Activated CD8-positive, alpha-beta memory T cell treated with anti-CD3 and anti-CD28 coated beads, Interleukin-2, amount 50 U/mL, for 4 hours (primary cell): Measurements from ENCODE around the gene CAPN2.
"Not testable (repeated sequence)": the region's sequence is repeated elsewhere in the genome, so short reads cannot be mapped to it uniquely, and the experiment has no call there.

Source experiments
- DNase-seq: peaks from one replicate; pipeline ENCODE4 v3.0.0-alpha.2; 2020

The CAPN2 gene

DNA sequence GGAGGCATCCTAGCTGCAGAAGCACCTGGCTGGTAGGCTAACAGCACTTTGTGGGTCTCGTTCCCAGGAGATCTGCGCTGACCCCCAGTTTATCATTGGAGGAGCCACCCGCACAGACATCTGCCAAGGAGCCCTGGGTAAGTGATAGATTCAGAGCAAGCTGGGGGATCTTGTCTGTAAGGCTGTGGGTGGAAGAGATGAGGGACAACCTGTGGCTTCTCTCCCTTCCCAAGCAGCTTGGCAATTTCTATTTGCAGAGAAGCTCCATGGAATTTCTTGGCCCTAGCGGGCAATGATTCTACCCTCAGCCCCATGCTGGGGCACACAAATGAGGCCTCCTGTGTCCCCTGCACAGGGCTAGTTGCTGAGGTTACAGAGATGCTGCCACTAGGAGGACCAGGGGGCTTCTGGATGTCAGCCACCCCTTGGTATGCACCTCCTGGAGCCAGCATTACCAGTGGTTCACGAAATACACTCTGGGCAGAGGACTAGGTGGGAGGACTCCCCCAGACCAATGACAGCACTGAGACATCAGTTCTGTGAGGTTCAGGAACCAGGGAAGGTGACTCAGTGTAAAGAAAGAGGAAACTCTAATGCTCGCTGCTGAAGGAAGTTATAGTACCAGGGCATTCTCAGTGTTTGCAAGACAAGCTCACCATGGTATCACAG is 5.5 kb downstream of the CAPN2 start:
- DNase-seq, result no peak

DNA sequence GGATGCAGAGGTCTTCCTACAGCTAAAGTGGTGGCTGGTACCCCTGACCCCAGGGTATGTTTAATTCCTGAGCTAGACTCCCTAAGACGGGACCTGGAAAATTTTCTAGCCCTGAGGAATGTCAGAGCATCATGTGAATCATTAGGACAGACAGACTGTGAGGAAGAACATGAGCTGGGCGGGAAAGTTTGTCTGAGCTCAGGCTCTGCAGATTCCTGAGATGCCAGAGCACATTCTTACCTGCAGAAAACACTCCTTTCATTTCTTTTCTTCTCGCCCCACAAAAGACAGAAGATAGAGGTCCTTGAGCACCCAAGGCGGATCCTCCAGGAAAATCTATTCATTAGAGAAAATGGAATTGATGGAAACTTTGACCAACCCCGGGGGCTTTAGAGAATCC is 6.5 kb downstream of the CAPN2 start:
- no peak for DNase-seq

DNA sequence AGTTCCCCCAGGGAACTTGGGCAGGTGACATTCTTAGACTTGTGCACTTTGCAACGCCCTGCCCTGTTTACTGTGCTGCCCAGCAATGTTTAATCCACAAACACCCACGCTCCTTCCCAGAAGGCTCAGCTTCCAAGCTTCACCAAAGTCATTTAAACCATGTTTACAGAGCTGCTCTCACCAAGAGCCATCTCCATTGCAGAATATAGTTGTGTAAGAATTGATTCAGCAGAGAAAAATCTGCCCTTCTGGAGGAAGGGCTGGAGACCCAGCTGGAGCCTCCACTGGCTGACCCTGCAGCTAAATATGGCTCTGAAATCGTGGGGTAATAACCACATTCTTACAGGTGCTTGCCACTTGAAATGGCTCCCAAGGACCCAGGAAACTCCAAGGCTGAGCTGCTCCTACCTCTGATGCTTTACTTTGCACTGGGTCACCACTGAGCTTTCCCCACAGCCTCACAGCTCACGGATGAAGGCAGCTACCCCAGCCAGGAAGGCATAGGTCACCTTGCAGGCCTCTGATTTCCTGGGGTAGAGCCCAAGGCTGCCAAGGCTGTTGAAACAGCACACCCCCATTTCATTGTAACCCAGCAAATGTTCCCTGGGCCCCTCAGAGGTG is 8.7 kb downstream of the CAPN2 start:
- no peak for DNase-seq

DNA sequence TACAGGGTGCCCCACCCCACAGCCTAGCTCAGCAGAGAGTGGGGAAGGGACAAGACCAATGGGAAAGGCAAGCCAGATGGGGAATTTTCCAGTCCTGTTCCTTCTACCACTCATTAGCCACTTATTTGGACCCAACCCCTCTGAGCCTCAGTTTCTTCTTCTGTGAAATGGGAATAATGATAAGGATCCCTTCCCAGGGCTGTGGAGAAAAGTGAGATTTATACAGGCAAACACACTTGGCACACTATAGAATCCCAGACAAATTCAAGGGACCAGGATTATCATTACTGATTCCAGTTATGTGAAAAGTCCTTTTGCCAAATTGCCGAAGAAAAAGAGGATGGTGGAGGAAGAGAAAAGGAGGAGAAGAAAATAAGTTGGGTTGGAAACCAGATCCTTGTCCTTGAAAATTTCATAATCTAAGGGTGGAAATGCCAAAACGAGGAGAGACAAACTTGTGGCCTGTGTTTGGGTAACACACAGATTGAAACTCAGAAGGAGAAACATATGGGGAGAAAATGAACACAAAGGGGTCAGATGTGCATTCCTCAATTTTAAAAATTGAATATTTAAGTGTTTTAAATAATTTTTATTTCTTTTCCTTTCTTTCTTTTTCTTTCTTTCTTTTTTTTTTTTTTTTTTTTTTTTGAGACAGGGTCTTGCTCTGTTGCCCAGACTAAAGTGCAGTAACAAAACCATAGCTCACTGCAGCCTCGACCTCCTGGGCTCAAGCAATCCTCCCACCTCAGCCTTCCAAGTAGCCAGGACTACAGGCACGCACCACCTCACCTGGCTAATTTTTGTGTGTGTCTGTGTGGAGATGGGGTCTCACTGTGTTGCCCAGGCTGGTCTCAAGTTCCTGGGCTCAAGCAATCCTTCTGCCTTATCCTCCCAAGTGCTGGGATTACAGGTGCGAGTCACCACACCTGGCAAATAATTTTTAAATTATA is 9.6 kb downstream of the CAPN2 start:
- DNase-seq, result no peak

DNA sequence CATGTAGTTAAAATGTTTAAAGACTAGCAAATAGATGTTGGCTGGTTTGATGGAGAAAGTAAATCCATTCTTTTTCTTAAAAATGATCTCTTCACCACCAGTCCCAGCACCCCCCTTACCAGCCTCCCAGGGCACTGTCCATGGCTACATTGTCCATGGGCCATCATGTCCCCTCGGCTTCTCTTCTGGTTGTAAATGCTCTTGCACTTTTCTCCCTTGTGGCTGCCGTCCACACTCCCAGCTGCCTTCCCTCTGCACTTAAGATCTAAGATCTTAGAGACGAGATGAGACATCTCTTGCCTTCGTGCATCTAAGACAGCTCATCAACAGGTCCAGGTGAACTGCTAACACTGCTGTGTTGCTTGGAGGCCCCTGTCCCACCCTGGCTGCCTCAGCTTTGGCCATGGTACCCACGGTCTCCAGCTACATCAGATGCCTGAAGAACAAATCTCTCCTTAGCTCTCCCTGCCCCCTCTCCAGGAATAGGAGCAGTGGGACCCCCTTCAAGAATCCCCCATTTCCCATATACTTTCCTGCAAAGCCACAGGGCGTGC is 11.1 kb downstream of the CAPN2 start:
- DNase-seq, result no peak

DNA sequence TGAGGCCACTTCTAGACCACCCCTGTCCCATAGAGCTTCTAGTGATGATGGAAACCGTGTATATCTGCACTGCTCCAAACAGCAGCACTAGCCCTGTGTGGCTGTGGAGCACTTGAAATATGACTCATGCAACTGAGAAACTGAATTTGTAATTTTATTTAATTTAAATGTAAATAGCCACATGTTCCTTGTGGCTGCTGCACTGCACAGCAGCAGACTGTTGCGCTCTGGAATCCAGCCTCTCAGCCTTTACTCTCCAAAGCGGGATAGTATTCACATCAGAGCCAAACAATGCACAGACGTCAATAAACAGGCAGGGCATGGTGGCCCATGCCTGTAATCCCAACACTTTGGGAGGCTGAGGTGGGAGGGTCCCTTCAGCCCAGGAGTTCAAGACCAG is 12.0 kb downstream of the CAPN2 start:
- DNase-seq, result no peak

DNA sequence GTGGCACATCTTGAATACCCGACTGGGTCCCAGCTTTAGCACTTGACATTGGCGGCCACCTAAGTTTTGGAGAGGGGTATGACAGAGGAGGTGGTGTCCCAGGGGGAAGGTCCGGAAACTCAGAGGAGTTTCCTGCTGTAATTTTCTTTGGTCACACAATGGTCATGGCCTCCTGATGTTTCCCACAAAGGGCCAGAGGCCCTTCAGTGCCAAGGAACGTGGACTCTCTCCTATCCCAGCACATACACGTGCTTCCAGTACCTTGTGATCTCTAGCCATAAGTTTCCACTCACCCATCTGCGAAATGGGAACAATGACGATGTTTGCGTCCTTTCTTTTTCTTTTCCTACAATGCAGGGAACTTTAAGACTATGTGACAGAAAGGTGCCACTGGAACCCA is 13.2 kb downstream of the CAPN2 start:
- no peak for DNase-seq

DNA sequence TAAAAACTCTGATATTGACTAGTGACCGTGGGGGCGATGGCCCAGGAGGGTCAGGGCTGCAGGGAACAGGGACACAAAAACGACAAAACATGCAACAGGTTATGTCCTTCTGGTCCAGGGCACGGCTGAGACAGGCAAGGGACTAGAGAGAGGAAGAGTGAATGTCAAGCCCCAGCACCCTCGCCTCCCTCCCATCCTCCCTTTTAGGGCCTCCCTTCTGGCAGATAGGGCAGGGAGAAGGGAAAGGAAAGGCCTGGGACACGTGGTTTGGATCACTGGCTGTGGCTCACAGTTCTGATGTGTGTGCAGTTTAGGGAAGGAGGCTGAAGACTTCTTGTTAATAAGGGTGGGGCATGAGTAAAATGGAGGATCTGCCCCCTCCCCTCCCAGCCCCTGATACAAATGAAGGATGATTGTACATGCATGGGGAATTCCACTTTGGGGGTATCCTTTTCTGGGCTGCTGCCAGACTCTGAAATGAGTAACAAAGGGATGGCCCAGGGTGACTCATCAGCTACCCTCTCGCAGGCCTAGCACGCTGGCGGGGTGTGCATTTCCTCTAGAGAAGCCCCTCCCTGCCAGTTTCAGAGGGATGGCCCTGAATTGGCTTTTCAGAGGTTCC is 14.2 kb downstream of the CAPN2 start:
- peak; percentile 90 for DNase-seq

DNA sequence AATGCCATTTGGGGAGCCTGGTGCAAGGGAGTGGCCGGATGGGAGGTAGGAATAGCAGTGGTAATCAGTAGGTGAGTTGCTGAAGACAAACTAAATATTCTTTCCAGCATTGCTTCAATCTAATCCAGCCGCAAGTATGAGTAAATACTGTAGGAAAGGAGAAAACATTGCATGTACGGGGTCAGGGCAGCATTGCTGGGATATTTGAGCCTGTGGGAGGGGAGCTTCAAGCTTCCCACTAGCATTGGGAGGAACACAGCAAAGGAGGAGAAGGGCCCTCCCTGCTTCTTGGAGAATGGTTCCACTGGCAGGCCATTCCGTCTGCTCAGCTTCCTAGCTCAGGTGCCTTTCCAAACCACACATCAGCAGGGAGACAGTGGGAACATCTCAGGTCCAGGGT is 15.2 kb downstream of the CAPN2 start:
- DNase-seq, result no peak

DNA sequence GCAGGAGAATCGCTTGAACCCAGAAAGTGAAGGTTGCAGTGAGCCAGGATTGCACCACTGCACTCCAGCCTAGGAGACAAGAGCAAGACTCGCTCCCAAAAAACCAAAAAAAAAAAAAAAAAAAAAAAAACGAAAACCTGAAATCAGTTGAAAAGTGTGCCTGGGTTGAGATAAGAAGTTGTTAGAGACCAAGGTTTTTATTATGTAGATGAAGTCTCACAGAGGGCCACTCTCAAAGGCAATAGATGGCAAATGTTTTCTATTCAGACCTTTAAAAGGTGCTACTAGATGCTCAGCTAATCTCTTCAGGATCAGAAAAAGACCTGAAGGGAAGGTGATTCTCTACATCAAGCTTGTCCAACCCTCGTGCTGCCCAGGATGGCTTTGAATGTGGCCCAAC is 17.6 kb downstream of the CAPN2 start:
- DNase-seq, result no peak

DNA sequence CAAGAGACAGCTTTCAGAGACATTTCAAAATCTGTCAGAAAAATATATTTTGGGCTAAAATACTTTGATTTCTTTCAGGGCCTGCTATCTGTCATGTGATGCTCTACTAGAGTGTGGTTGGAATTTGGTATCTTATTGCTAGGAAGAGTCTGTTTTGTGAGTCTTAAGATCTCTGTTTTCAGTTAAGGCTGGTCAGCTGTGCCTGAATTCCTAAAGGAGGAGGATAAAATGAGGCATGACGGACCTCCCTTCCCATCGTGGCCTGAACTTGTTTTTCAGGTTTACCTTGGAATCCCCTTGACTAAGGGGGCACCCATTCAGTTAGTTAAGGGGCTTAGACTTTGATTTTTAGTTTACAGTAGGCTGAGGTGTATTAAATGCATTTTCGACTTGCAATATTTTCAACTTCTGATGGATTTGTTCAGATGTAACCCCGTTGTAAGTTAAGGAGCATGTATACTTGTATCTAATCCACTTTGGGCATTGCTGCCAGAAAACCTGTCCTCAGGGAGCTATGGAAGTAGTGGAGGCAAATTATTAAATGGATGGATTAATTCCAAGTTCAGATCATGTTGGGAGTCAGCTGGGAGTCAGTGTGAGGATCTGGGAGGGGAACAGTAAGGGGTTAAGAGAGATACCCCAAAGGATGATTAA is 18.3 kb downstream of the CAPN2 start:
- no peak for DNase-seq

DNA sequence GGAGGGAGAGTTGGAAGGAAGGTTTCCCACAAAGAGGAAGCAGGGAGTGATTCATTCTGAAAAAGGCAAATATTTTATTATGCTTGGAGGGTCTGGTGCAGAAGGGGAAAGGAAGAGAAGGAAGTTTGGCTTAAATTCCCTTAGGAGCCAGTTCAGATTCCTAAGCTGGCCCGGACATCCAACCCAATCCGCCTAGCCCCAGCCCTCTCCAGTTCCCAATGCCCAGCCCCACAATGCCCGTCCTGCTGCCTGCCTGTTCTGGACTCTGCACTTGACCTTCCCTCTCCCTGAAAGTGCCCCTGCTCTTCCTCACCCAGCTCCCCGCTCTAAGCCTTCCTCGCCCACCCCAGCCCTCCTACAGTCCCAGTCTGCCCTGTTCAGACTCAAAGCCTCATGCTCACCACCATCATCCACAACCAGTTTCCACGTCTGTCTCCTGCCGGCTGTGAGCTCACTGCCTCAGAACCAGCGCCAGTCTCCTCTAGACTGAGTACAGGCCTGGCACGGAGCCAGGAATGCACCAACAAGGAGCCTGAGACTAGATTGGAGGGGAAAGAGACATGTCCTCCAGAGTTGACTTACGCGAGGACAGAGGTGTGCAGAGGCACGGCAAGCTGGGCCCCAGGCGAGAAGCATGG is 18.9 kb downstream of the CAPN2 start:
- DNase-seq, result no peak

DNA sequence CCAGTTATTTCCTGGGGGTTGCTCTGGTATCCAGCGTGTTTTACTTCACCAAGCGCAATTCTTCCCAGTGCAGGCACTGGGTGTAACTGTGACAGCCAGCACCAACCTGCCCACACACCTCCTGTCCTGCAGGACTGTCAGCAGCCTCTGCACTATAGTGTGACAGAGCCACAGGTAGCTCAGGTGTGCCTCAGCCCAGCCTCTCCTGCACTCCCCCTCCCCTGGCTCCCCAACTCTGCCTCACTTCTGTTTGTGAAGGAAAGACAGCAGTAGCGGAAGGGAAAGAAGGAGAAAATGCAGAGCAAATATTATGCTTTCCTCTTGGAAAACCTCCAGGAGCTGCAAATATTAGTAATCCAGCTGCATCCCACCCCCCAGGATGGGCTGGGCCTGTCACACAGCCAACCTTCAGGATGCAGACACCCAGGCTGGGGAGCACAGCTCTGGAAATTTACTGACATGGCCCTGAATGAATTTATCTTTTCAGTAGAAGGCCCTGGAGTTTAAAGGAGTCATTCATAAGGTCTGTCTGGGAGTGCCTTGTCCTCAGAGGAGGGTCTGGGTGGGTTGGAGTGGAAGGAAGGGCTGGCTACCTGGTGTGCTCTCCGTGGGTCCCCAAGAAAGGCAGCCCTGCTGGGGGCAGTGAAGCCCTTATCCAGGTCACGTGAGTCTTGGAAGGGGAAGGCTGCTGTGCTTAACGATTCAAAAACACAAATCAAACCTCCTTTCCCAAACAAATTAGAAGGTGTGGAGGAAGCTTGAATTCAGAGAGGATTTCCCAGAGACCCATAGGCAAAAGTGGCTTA is 20.9 kb downstream of the CAPN2 start:
- DNase-seq, result no peak

DNA sequence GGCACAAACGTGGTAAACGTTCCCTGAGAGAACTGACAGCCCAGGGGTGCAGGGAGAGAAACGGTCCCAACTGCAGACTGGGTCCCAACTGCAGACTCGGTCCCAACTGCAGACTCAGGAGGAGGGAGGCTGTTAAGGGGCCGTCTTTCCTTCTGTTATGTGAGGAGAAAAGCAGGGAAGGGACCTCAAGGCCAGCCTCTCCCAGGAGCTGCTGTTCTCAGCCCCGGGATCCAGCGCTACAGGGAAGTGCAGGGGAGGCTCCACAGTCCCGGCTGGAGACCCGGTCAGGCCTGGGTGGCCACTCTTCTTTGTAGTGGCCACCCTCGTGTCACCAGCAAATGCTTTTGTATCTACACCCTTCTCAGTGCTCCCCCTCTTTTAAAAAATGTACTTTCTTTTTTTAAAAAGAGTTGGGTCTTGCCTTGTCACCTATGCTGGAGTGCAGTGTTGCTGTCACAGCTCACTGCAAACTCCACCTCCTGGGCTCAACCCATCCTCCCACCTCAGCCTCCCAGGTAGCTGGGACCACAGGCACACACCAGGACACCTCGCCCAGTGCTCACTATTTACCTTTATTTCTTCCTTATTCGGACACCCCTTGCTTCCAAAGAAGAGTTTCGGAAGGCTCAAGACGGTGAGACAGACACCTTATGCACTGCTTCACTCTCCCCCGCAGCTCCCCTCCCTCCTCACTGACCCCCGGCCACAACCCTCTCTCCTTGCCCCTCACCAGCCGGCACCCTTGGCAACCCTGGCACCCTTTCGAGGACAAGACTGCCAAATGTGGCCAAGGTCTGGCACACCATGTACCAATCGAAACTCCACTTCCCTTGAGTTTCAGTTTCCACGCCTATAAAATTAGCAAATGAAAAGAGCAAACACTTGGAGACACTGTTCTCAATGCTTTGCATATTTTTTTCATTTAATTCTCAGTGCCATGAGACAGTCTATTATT is 21.8 kb downstream of the CAPN2 start:
- no peak for DNase-seq

DNA sequence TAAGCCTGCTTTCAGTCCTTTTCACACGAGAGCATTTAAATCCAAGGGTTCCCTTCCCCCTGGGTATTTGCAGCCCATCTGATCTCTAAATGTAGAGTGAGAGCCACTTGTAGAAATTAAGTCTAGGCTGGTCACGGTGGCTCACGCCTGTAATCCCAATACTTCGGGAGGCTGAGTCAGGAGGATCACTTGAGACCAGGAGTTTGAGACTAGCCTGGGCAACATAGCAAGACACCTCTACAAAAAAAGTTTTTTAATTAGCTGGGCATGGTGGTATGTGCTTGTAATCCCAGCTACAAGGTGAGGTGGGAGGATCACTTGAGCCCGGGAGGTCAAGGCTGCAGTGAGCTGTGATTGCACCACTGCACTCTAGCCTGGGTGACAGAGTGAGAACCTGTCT is 24.3 kb downstream of the CAPN2 start:
- DNase-seq, result not testable (repeated sequence)

DNA sequence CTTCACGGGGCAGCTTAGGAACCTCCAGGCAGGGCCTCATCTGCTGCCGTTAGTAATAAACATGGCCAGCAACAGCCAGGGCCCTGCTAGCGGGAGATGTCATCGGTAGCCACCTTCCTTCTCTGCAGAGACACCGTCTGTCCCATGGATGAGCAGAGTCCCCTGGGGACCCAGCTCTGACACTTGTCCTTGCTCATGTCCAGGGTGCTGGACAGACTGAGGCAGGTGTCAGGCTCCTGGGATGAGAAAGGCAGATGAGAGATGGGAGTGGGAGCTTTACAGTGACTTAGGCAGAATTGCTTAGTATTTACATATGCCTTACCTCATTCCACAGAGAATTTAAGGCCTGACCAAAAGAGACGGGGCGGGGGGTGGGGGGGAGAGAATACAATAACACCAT is 25.0 kb downstream of the CAPN2 start:
- no peak for DNase-seq

DNA sequence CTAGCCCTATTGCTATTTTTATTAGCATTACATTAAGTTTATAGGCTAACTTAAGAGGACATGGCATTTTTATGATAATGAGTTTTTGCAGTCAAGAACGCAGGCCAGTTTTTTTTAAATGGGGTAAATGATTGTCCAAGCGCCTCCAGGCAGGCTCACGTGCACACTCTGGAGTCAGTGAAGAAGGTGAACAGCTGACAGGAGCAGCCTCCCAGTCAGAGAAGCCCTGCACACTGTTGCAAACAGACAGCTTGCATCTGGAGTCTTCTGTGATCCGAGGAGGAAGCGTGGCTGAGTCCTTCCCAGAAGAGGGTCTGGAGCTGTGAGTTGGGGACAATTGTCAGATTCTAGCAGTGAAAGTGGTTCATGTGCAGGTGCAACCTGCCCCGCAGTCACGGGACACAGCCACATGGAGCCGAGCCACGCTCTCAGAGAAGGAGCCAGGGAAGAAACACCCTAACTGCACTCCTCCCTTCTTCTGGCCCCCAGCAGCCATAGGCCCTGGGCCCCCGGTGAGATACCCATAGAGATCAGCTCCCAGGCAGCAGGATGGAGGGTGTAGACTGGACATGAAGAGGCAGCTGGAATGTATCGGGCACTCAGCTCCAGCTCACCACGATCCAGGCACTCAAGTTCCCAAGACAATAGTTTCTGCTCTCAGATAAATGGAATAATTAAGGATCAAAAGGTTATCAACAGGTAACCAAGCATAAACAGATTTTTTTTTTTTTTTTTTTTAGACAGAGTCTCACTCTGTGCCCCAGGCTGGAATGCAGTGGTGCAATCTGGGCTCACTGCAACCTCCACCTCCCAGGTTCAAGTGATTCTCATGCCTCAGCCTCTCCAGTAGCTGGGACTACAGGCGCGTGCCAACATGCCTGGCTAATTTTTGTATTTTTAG is 26.4 kb downstream of the CAPN2 start:
- no peak for DNase-seq

DNA sequence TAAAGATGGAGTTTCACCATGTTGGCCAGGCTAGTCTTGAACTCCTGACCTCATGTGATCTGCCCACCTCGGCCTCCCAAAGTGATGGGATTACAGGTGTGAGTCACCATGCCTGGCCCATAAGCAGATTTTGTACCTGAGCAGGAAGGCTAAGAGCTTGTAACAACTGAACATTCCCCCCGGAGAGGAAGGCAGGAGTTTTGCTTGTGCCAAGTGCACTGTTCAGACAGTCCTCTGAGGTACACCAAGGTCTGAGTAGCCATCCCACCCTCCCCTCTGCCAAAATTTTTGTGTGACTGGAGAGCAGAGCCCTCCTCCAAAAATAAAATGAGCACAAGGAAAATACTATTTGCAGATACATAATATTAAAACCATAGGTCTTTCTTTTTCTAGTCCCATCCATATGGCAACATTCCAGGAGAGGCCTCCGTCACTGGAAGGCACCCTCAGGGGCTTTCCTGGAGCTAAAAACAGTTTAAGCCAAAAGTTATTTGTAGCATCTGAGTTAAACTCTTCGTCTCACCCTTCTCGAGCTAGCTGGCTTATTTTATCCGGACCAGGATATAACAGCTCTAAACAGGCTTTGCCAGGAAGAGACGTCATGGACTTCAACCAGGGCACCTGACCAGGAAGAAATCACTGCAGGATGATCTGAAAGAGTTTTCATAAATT is 27.2 kb downstream of the CAPN2 start:
- DNase-seq, result no peak
